HepG2 (cell line): ENCODE data around the gene POMT1. TPM values are rescaled to one million over a fixed set of nuclear protein-coding genes. Genes with fewer than 3 reads are reported as not detected.

ENCODE experiments used
- NFE2L1 ChIP-seq: sonication (generic); formaldehyde crosslinking; IDR thresholded peaks from 2 replicates; pipeline ENCODE4 v1.4.0; 2020; ENCODE audit warnings: missing genetic modification reagents, mild to moderate bottlenecking, borderline replicate concordance
- NR2F2 ChIP-seq: IDR thresholded peaks from 2 replicates; pipeline ENCODE4 v1.6.1; 2012; ENCODE audit warnings: low read depth, inconsistent platforms, borderline replicate concordance
- SMAD1 ChIP-seq: sonication (generic); formaldehyde crosslinking; IDR thresholded peaks from 2 replicates; pipeline ENCODE4 v1.4.0; 2020; ENCODE audit warnings: missing genetic modification reagents, low read depth, mild to moderate bottlenecking, borderline replicate concordance
- SMAD3 ChIP-seq: sonication (generic); formaldehyde crosslinking; IDR thresholded peaks from 2 replicates; pipeline ENCODE4 v1.4.0; 2020; ENCODE audit warnings: missing genetic modification reagents
- SMARCC2 ChIP-seq: fragments of 450-650 bp; IDR thresholded peaks from 2 replicates; pipeline ENCODE4 v1.6.1; 2017; ENCODE audit warnings: antibody characterized with exemption, mild to moderate bottlenecking
- ZBTB43 ChIP-seq: sonication (generic); formaldehyde crosslinking; conservative IDR thresholded peaks from 2 replicates; pipeline ENCODE4 v1.4.0; 2020; ENCODE audit warnings: missing genetic modification reagents
- ZNF354B ChIP-seq: sonication (generic); formaldehyde crosslinking; IDR thresholded peaks from 2 replicates; pipeline ENCODE4 v1.8.0; 2022; ENCODE audit warnings: mild to moderate bottlenecking, missing genetic modification reagents
- ZNF761 ChIP-seq: sonication (generic); formaldehyde crosslinking; conservative IDR thresholded peaks from 2 replicates; pipeline ENCODE4 v1.4.0; 2020; ENCODE audit warnings: mild to moderate bottlenecking, missing genetic modification reagents
- ZZZ3 ChIP-seq: sonication (generic); formaldehyde crosslinking; IDR thresholded peaks from 2 replicates; pipeline ENCODE4 v1.4.0; 2020; ENCODE audit warnings: missing genetic modification reagents, mild to moderate bottlenecking, borderline replicate concordance
- polyA plus RNA-seq, 8 experiments: library from polyadenylated mRNA; depleted of rRNA in 3 of 8; stranded (reverse) in 7 of 8; unstranded in 1 of 8; fragments of >200 nt; fragmentation: Illumina TruSeq in 4 of 8; extraction: Trizol in 4 of 8; gene quantifications; 2 replicates each; pipeline versions ENCODE4 v1.2.1 to v1.2.3, GENCODE V29; 2011 to 2016; ENCODE audit warnings: low read depth in 4 of 8, missing spikeins in 1 of 8, mixed read lengths in 1 of 8; ENCODE audit not compliant: insufficient read depth in 1 of 8
- total RNA-seq, 5 experiments: library from RNA; depleted of rRNA; stranded (reverse); fragments of >200 nt; fragmentation: Illumina TruSeq; extraction: Trizol; gene quantifications; 2 replicates each; pipeline ENCODE4 v1.2.3, GENCODE V29; 2016; ENCODE audit warnings: low read depth in 1 of 5
- TF ChIP-seq, protein P1 (sequence below): sonication (generic); formaldehyde crosslinking; IDR thresholded peaks from 2 replicates; pipeline ENCODE4 v1.4.0; 2020; ENCODE audit warnings: mild to moderate bottlenecking, missing genetic modification reagents
- TF ChIP-seq, protein P2 (sequence below): sonication (generic); formaldehyde crosslinking; IDR thresholded peaks from 2 replicates; pipeline ENCODE4 v1.5.1; 2020; ENCODE audit warnings: mild to moderate bottlenecking, missing genetic modification reagents, moderate library complexity
- TF ChIP-seq, protein P3 (sequence below): sonication (generic); formaldehyde crosslinking; IDR thresholded peaks from 2 replicates; pipeline ENCODE4 v1.8.1; 2023; ENCODE audit warnings: mild to moderate bottlenecking, missing genetic modification reagents
- TF ChIP-seq, protein P4 (sequence below): sonication (generic); formaldehyde crosslinking; IDR thresholded peaks from 2 replicates; pipeline ENCODE4 v1.9.0; 2021; ENCODE audit warnings: mild to moderate bottlenecking, missing genetic modification reagents

POMT1 gene
- total and polyA plus RNA-seq, 2 of the 13 experiments (the other 11 are each of a cell fraction or from before 2014, with no cell fraction given) = 21.6 to 22.7 TPM

GRCh38 chr9:131545003-131545785 lies 42.5 kb downstream of the POMT1 start, which contains the start of gene PRRT1B (continued):
- TF ChIP-seq, protein P1, sequence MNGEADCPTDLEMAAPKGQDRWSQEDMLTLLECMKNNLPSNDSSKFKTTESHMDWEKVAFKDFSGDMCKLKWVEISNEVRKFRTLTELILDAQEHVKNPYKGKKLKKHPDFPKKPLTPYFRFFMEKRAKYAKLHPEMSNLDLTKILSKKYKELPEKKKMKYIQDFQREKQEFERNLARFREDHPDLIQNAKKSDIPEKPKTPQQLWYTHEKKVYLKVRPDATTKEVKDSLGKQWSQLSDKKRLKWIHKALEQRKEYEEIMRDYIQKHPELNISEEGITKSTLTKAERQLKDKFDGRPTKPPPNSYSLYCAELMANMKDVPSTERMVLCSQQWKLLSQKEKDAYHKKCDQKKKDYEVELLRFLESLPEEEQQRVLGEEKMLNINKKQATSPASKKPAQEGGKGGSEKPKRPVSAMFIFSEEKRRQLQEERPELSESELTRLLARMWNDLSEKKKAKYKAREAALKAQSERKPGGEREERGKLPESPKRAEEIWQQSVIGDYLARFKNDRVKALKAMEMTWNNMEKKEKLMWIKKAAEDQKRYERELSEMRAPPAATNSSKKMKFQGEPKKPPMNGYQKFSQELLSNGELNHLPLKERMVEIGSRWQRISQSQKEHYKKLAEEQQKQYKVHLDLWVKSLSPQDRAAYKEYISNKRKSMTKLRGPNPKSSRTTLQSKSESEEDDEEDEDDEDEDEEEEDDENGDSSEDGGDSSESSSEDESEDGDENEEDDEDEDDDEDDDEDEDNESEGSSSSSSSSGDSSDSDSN (CRISPR knock-in tag) = peak; percentile 93
- TF ChIP-seq NFE2L1 (CRISPR knock-in tag) (no peak), ZNF761 (no peak; the same call in 1 of the 2 replicates), NR2F2 (no peak; the same call in 1 of the 2 replicates), ZZZ3 (CRISPR knock-in tag) (no peak), ZNF354B (CRISPR knock-in tag) (no peak), SMAD3 (no peak), SMARCC2 (no peak), ZBTB43 (no peak; the same call in 1 of the 2 replicates), SMAD1 (CRISPR knock-in tag) (peak; percentile 50; the same call in 1 of the 2 replicates)
- TF ChIP-seq, protein P2, sequence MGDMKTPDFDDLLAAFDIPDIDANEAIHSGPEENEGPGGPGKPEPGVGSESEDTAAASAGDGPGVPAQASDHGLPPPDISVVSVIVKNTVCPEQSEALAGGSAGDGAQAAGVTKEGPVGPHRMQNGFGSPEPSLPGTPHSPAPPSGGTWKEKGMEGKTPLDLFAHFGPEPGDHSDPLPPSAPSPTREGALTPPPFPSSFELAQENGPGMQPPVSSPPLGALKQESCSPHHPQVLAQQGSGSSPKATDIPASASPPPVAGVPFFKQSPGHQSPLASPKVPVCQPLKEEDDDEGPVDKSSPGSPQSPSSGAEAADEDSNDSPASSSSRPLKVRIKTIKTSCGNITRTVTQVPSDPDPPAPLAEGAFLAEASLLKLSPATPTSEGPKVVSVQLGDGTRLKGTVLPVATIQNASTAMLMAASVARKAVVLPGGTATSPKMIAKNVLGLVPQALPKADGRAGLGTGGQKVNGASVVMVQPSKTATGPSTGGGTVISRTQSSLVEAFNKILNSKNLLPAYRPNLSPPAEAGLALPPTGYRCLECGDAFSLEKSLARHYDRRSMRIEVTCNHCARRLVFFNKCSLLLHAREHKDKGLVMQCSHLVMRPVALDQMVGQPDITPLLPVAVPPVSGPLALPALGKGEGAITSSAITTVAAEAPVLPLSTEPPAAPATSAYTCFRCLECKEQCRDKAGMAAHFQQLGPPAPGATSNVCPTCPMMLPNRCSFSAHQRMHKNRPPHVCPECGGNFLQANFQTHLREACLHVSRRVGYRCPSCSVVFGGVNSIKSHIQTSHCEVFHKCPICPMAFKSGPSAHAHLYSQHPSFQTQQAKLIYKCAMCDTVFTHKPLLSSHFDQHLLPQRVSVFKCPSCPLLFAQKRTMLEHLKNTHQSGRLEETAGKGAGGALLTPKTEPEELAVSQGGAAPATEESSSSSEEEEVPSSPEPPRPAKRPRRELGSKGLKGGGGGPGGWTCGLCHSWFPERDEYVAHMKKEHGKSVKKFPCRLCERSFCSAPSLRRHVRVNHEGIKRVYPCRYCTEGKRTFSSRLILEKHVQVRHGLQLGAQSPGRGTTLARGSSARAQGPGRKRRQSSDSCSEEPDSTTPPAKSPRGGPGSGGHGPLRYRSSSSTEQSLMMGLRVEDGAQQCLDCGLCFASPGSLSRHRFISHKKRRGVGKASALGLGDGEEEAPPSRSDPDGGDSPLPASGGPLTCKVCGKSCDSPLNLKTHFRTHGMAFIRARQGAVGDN (CRISPR knock-in tag) = peak; percentile 81
- TF ChIP-seq, protein P3, sequence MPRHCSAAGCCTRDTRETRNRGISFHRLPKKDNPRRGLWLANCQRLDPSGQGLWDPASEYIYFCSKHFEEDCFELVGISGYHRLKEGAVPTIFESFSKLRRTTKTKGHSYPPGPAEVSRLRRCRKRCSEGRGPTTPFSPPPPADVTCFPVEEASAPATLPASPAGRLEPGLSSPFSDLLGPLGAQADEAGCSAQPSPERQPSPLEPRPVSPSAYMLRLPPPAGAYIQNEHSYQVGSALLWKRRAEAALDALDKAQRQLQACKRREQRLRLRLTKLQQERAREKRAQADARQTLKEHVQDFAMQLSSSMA (CRISPR knock-in tag) = no peak
- TF ChIP-seq, protein P4, sequence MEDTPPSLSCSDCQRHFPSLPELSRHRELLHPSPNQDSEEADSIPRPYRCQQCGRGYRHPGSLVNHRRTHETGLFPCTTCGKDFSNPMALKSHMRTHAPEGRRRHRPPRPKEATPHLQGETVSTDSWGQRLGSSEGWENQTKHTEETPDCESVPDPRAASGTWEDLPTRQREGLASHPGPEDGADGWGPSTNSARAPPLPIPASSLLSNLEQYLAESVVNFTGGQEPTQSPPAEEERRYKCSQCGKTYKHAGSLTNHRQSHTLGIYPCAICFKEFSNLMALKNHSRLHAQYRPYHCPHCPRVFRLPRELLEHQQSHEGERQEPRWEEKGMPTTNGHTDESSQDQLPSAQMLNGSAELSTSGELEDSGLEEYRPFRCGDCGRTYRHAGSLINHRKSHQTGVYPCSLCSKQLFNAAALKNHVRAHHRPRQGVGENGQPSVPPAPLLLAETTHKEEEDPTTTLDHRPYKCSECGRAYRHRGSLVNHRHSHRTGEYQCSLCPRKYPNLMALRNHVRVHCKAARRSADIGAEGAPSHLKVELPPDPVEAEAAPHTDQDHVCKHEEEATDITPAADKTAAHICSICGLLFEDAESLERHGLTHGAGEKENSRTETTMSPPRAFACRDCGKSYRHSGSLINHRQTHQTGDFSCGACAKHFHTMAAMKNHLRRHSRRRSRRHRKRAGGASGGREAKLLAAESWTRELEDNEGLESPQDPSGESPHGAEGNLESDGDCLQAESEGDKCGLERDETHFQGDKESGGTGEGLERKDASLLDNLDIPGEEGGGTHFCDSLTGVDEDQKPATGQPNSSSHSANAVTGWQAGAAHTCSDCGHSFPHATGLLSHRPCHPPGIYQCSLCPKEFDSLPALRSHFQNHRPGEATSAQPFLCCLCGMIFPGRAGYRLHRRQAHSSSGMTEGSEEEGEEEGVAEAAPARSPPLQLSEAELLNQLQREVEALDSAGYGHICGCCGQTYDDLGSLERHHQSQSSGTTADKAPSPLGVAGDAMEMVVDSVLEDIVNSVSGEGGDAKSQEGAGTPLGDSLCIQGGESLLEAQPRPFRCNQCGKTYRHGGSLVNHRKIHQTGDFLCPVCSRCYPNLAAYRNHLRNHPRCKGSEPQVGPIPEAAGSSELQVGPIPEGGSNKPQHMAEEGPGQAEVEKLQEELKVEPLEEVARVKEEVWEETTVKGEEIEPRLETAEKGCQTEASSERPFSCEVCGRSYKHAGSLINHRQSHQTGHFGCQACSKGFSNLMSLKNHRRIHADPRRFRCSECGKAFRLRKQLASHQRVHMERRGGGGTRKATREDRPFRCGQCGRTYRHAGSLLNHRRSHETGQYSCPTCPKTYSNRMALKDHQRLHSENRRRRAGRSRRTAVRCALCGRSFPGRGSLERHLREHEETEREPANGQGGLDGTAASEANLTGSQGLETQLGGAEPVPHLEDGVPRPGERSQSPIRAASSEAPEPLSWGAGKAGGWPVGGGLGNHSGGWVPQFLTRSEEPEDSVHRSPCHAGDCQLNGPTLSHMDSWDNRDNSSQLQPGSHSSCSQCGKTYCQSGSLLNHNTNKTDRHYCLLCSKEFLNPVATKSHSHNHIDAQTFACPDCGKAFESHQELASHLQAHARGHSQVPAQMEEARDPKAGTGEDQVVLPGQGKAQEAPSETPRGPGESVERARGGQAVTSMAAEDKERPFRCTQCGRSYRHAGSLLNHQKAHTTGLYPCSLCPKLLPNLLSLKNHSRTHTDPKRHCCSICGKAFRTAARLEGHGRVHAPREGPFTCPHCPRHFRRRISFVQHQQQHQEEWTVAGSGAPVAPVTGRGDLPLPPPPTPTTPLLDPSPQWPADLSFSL = no peak
